ENCODE results near the gene DICER1.

DICER1 gene

GRCh38 chr14:95087619-95088018, 69.7 kb downstream of the DICER1 start:
- no peak for DNase-seq

GRCh38 chr14:95085321-95085720, 72.0 kb downstream of the DICER1 start:
- ATAC-seq (no peak), DNase-seq (no peak)

More at GRCh38 chr14:95087619-95088018, 69.7 kb downstream of the DICER1 start:
- no peak for ATAC-seq

GRCh38 chr14:95078867-95079266, 78.5 kb downstream of the DICER1 start:
- ATAC-seq (no peak), DNase-seq (no peak)

- ATAC-seq = no peak
Observed at GRCh38 chr14:95077345-95077744, 80.0 kb downstream of the DICER1 start.

GRCh38 chr14:95075789-95076188, 81.5 kb downstream of the DICER1 start:
- DNase-seq = no peak
- no peak for ATAC-seq

More at GRCh38 chr14:95077345-95077744, 80.0 kb downstream of the DICER1 start:
- DNase-seq = no peak

- no peak for ATAC-seq
- no peak for DNase-seq
Observed at GRCh38 chr14:95073947-95074346, 83.4 kb downstream of the DICER1 start.

GRCh38 chr14:95072310-95072905, 84.9 kb downstream of the DICER1 start:
- DNase-seq (no peak), ATAC-seq (no peak)

GRCh38 chr14:95071649-95072280, 85.6 kb downstream of the DICER1 start:
- ATAC-seq = no peak
- DNase-seq = no peak

- no peak for DNase-seq
- ATAC-seq = no peak
Observed at GRCh38 chr14:95070748-95071435, 86.4 kb downstream of the DICER1 start.

GRCh38 chr14:95069547-95069946, 87.8 kb downstream of the DICER1 start:
- DNase-seq = no peak
- ATAC-seq = no peak

GRCh38 chr14:95069018-95069417, 88.3 kb downstream of the DICER1 start:
- no peak for ATAC-seq
- no peak for DNase-seq

GRCh38 chr14:95068521-95068920, 88.8 kb downstream of the DICER1 start:
- no peak for ATAC-seq

GRCh38 chr14:95068080-95068479, 89.2 kb downstream of the DICER1 start:
- no peak for ATAC-seq
- DNase-seq = no peak

More at GRCh38 chr14:95068521-95068920, 88.8 kb downstream of the DICER1 start:
- DNase-seq = no peak

GRCh38 chr14:95067526-95067925, 89.8 kb downstream of the DICER1 start:
- no peak for DNase-seq
- ATAC-seq = no peak

GRCh38 chr14:95066427-95066986, 90.8 kb downstream of the DICER1 start:
- DNase-seq = no peak
- ATAC-seq = no peak

- DNase-seq (no peak), ATAC-seq (no peak)
Observed at GRCh38 chr14:95065411-95065810, 91.9 kb downstream of the DICER1 start.

- ATAC-seq (no peak), DNase-seq (no peak)
Observed at GRCh38 chr14:95064734-95065133, 92.6 kb downstream of the DICER1 start.

GRCh38 chr14:95064256-95064655, 93.1 kb downstream of the DICER1 start:
- ATAC-seq = no peak
- DNase-seq = no peak

GRCh38 chr14:95063391-95063790, 93.9 kb downstream of the DICER1 start:
- ATAC-seq = no peak
- DNase-seq = no peak

- no peak for ATAC-seq
- no peak for DNase-seq
Observed at GRCh38 chr14:95062946-95063345, 94.4 kb downstream of the DICER1 start.

- no peak for ATAC-seq
Observed at GRCh38 chr14:95062220-95062619, 95.1 kb downstream of the DICER1 start.

GRCh38 chr14:95061317-95062093, 95.8 kb downstream of the DICER1 start:
- no peak for ATAC-seq
- no peak for DNase-seq

More at GRCh38 chr14:95062220-95062619, 95.1 kb downstream of the DICER1 start:
- no peak for DNase-seq

Measured in stimulated activated naive CD8-positive, alpha-beta T cell treated with anti-CD3 and anti-CD28 coated beads, Interleukin-15, Interleukin-2, amounts not matched to agents 100 U/mL and 50 U/mL, for 24 hours (primary cell).